Esophagus muscularis mucosa (tissue), 4 donors: ENCODE results near the gene MAPK11.

Experiments used
- EP300 ChIP-seq: sonication (generic); formaldehyde crosslinking; IDR thresholded peaks from one replicate; pipeline ENCODE4 v1.6.1; 2017; ENCODE audit warnings: antibody characterized with exemption
- POLR2A ChIP-seq: fragments of 450-650 bp; IDR thresholded peaks from one replicate; pipeline ENCODE4 v1.6.1; 2017; ENCODE audit warnings: antibody characterized with exemption, moderate library complexity, mild to moderate bottlenecking, low read depth
- POLR2AphosphoS5 ChIP-seq, 2 donors: sonication (generic); formaldehyde crosslinking; IDR thresholded peaks; one replicate each; pipeline ENCODE4 v1.6.1; 2017; ENCODE audit warnings: antibody characterized with exemption in 2 of 2
- TF ChIP-seq, protein P1 (sequence below), 3 experiments: fragments of 200-600 bp in 2 of 3; fragments of 450-650 bp in 1 of 3; sonication (generic) in 2 of 3; IDR thresholded peaks; one replicate each; pipeline ENCODE4 v1.5.1; 2017 to 2019; ENCODE audit warnings: antibody characterized with exemption in 3 of 3, mild to moderate bottlenecking in 2 of 3, moderate library complexity in 1 of 3

DNA sequence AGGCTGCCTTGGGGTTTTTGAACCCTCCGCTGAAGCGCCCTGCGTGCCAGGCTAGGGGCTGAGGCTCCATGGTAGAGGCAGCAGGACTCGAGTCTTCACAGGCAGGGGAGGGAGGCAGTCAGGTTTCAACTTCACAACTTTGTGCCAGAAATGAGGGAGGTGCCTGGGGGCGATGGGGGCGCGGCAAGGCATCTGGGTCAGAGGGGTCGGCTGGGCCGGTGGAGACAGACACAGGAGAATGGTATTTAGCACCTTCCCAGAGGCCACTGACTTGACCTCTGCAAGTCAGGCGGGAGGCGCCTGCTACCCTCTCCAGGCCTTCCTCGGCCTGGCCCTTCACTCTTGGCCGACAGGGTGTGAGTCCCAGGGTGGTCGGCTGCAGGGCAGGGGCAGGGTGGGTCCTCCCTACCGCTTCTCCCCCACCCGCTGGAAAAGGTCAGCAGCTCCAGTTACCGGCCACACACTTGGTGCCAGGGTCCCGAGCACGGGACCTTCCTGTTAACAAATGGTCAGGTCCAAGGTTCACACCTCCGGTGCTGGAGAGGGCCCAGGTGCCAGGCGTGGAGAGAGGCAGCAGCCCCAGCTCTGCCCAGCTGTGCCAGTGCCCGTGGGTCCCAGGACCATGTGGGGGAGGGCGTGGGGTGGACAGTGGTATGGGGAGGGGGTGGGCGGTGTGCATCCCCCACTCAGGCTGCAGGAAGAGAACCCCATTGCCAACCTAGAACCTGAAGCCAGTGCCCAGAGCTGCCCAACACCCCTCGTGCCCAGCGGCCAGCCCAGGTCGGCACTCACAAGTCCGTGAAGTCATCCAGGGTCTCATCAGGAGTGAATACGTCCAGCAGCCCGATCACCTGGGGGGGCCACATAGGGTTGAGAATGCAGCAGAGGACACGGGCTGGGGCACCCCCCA, 12.5 kb downstream of the MAPK11 start:
- TF ChIP-seq POLR2A (no peak), POLR2AphosphoS5 (IDR thresholded peaks at IDR 0.05) (no peak), EP300 (no peak)
- TF ChIP-seq, protein P1, sequence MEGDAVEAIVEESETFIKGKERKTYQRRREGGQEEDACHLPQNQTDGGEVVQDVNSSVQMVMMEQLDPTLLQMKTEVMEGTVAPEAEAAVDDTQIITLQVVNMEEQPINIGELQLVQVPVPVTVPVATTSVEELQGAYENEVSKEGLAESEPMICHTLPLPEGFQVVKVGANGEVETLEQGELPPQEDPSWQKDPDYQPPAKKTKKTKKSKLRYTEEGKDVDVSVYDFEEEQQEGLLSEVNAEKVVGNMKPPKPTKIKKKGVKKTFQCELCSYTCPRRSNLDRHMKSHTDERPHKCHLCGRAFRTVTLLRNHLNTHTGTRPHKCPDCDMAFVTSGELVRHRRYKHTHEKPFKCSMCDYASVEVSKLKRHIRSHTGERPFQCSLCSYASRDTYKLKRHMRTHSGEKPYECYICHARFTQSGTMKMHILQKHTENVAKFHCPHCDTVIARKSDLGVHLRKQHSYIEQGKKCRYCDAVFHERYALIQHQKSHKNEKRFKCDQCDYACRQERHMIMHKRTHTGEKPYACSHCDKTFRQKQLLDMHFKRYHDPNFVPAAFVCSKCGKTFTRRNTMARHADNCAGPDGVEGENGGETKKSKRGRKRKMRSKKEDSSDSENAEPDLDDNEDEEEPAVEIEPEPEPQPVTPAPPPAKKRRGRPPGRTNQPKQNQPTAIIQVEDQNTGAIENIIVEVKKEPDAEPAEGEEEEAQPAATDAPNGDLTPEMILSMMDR (IDR thresholded peaks at IDR 0.05) = no peak
